Measurements from ENCODE around the gene NRG2. TPM values are rescaled to one million over a fixed set of nuclear protein-coding genes. Genes with fewer than 3 reads are reported as not detected.

Gene NRG2
- total RNA-seq, 1 experiment from 2014 or later: not detected

DNA sequence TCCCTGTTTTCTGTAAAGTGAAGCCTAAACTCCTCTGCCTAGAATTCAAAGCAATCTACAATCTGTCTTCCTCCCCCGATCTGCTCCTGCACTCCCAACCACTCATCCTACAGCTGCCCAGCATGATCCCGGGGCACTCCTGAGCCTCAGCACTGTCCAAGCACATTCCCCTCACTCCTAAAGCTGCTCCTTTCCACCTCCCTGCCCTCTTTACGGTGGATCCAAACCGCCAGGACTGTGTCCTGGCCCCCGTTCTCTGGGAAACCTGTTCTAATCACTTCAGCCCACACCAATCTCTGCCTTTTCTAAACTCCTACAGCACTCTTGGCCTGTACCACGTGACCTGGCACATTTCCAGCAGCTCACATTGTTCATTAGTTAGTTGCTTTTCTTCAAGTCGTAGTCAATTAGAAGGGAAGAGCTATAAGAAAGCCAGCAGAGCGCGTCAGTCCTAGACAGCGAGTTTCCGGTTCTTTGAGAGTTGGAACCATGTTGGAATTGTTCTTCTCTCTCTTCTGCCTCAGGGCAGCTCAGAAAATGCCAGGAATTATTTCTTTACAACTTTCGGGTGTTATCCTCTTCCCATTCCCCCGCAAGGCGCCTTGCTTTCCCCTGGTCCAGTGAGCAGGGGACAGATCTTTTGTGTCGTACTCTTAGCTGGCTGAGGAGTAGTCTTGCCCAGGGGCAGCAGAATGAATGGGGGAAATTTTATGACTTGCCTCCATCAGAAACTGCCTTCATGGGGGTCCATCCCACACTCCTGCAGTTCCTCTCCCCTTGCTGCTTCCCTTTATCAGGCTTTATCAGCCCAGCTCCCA is 60.7 kb downstream of the NRG2 start:
- no peak overlapping the region for H3K4me3 ChIP-seq (ENCODE audit: low read length)
- no peak overlapping the region for H3K4me2 ChIP-seq (ENCODE audit: low read depth, low read length, poor library complexity, severe bottlenecking)
- H3K9me2 ChIP-seq (replicated peaks; ENCODE audit: insufficient read depth, low read length): no peaks in the 10 kb centered on the region
- H3K4me1 ChIP-seq (ENCODE audit: low read length): no peaks in the 10 kb centered on the region
- H4K20me1 ChIP-seq (ENCODE audit: insufficient read depth, low read depth, low read length): no peaks in the 10 kb centered on the region
- no peaks in the 10 kb centered on the region for H3K79me2 ChIP-seq (ENCODE audit: low read length)
- H3K27ac ChIP-seq (ENCODE audit: low read length): no peak overlapping the region
- H3K36me3 ChIP-seq (ENCODE audit: insufficient read depth, low read length): no peaks in the 10 kb centered on the region
- no peak for DNase-seq
- no peaks in the 10 kb centered on the region for H3K27me3 ChIP-seq (ENCODE audit: low read length)
- H3K9me3 ChIP-seq (ENCODE audit: low read length): no peaks in the 10 kb centered on the region
- no peak overlapping the region for H2AFZ ChIP-seq (ENCODE audit: low read length)
- no peak overlapping the region for H3K9ac ChIP-seq (ENCODE audit: low read length)

GRCh38 chr5:139980765-139981164 is 62.3 kb downstream of the NRG2 start:
- Histone ChIP-seq H3K4me1 (ENCODE audit: low read length) (no peaks in the 10 kb centered on the region), H3K27ac (ENCODE audit: low read length) (no peak overlapping the region), H3K27me3 (ENCODE audit: low read length) (no peaks in the 10 kb centered on the region), H3K9me3 (ENCODE audit: low read length) (no peaks in the 10 kb centered on the region), H3K4me2 (ENCODE audit: low read depth, low read length, poor library complexity, severe bottlenecking) (no peak overlapping the region), H3K36me3 (ENCODE audit: insufficient read depth, low read length) (no peaks in the 10 kb centered on the region), H3K4me3 (ENCODE audit: low read length) (no peak overlapping the region), H3K79me2 (ENCODE audit: low read length) (no peaks in the 10 kb centered on the region), H3K9ac (ENCODE audit: low read length) (no peak overlapping the region), H3K9me2 (replicated peaks; ENCODE audit: insufficient read depth, low read length) (no peaks in the 10 kb centered on the region), H4K20me1 (ENCODE audit: insufficient read depth, low read depth, low read length) (no peaks in the 10 kb centered on the region), H2AFZ (ENCODE audit: low read length) (no peak overlapping the region)
- no peak for DNase-seq

GRCh38 chr5:139979943-139980342 is 63.2 kb downstream of the NRG2 start:
- H4K20me1 ChIP-seq (ENCODE audit: insufficient read depth, low read depth, low read length): no peaks in the 10 kb centered on the region
- H3K27me3 ChIP-seq (ENCODE audit: low read length): no peaks in the 10 kb centered on the region
- no peak overlapping the region for H3K27ac ChIP-seq (ENCODE audit: low read length)
- no peak for DNase-seq
- H3K9me2 ChIP-seq (replicated peaks; ENCODE audit: insufficient read depth, low read length): no peaks in the 10 kb centered on the region
- no peak overlapping the region for H3K9ac ChIP-seq (ENCODE audit: low read length)
- H3K36me3 ChIP-seq (ENCODE audit: insufficient read depth, low read length): no peaks in the 10 kb centered on the region
- H3K4me1 ChIP-seq (ENCODE audit: low read length): no peaks in the 10 kb centered on the region
- no peak overlapping the region for H3K4me2 ChIP-seq (ENCODE audit: low read depth, low read length, poor library complexity, severe bottlenecking)
- H3K9me3 ChIP-seq (ENCODE audit: low read length): no peaks in the 10 kb centered on the region
- H2AFZ ChIP-seq (ENCODE audit: low read length): no peak overlapping the region
- no peak overlapping the region for H3K4me3 ChIP-seq (ENCODE audit: low read length)
- H3K79me2 ChIP-seq (ENCODE audit: low read length): no peaks in the 10 kb centered on the region

GRCh38 chr5:139979518-139979917 is 63.6 kb downstream of the NRG2 start:
- Histone ChIP-seq H3K27me3 (ENCODE audit: low read length) (no peaks in the 10 kb centered on the region), H3K36me3 (ENCODE audit: insufficient read depth, low read length) (no peaks in the 10 kb centered on the region), H4K20me1 (ENCODE audit: insufficient read depth, low read depth, low read length) (no peaks in the 10 kb centered on the region), H2AFZ (ENCODE audit: low read length) (no peak overlapping the region), H3K9me2 (replicated peaks; ENCODE audit: insufficient read depth, low read length) (no peaks in the 10 kb centered on the region), H3K27ac (ENCODE audit: low read length) (no peak overlapping the region), H3K4me2 (ENCODE audit: low read depth, low read length, poor library complexity, severe bottlenecking) (no peak overlapping the region), H3K79me2 (ENCODE audit: low read length) (no peaks in the 10 kb centered on the region), H3K4me1 (ENCODE audit: low read length) (no peaks in the 10 kb centered on the region), H3K9ac (ENCODE audit: low read length) (no peak overlapping the region), H3K4me3 (ENCODE audit: low read length) (no peak overlapping the region), H3K9me3 (ENCODE audit: low read length) (no peaks in the 10 kb centered on the region)
- no peak for DNase-seq

DNA sequence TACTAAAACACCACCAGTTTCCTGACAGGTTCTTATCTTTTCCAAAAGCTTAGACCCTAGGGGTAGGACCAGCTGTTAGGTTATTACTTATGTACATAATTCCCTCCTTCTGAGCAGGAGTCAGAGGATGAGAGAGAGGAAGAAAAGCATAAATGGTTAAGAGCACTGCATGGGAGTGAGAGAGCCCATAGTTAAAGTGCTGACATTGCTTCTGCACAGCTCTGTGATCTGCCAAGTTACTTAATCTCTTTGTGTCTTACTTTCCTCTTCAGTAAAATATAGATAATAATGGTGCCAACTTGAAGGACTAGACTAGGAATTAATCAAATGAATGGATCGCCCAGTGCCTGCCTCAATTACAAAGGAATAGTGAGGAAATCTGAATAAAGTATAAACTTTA is 66.4 kb downstream of the NRG2 start:
- Histone ChIP-seq H3K36me3 (ENCODE audit: insufficient read depth, low read length) (no peaks in the 10 kb centered on the region), H3K79me2 (ENCODE audit: low read length) (no peaks in the 10 kb centered on the region), H3K27ac (ENCODE audit: low read length) (no peak overlapping the region), H3K9me3 (ENCODE audit: low read length) (no peaks in the 10 kb centered on the region), H3K4me1 (ENCODE audit: low read length) (no peaks in the 10 kb centered on the region), H3K4me2 (ENCODE audit: low read depth, low read length, poor library complexity, severe bottlenecking) (no peak overlapping the region), H3K9me2 (replicated peaks; ENCODE audit: insufficient read depth, low read length) (no peaks in the 10 kb centered on the region), H2AFZ (ENCODE audit: low read length) (no peak overlapping the region), H3K9ac (ENCODE audit: low read length) (no peak overlapping the region), H3K27me3 (ENCODE audit: low read length) (no peaks in the 10 kb centered on the region), H3K4me3 (ENCODE audit: low read length) (no peak overlapping the region), H4K20me1 (ENCODE audit: insufficient read depth, low read depth, low read length) (no peaks in the 10 kb centered on the region)
- DNase-seq: no peak

GRCh38 chr5:139975942-139976341 is 67.2 kb downstream of the NRG2 start:
- Histone ChIP-seq H3K36me3 (ENCODE audit: insufficient read depth, low read length) (no peaks in the 10 kb centered on the region), H3K79me2 (ENCODE audit: low read length) (no peaks in the 10 kb centered on the region), H3K4me2 (ENCODE audit: low read depth, low read length, poor library complexity, severe bottlenecking) (no peak overlapping the region), H3K9me2 (replicated peaks; ENCODE audit: insufficient read depth, low read length) (no peaks in the 10 kb centered on the region), H3K4me3 (ENCODE audit: low read length) (no peak overlapping the region), H2AFZ (ENCODE audit: low read length) (no peak overlapping the region), H3K9ac (ENCODE audit: low read length) (no peak overlapping the region), H3K4me1 (ENCODE audit: low read length) (no peaks in the 10 kb centered on the region), H3K27ac (ENCODE audit: low read length) (no peak overlapping the region), H3K9me3 (ENCODE audit: low read length) (no peaks in the 10 kb centered on the region), H4K20me1 (ENCODE audit: insufficient read depth, low read depth, low read length) (no peaks in the 10 kb centered on the region), H3K27me3 (ENCODE audit: low read length) (no peaks in the 10 kb centered on the region)
- DNase-seq: no peak

DNA sequence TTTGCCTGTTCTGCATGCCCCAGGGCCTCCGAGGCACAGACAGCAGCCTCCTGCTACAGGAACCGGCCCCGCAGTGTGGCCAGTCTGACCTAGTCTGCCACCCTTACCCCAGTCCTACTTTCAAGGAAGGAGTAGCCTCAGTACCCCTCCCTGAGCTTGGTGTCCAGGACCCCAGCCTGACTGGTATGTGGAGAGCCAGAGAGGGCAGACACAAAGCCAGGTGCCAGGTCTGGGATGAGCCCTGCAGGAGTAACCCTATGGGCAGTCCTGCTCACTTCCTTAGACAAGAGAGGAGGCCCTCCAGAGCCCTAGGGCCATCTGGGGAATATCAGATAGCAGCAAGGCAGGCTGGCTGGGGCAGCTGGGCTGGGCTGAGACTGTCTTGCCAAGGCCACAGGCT is 67.8 kb downstream of the NRG2 start:
- Histone ChIP-seq H3K27ac (ENCODE audit: low read length) (no peak overlapping the region), H3K9me2 (replicated peaks; ENCODE audit: insufficient read depth, low read length) (no peaks in the 10 kb centered on the region), H3K4me2 (ENCODE audit: low read depth, low read length, poor library complexity, severe bottlenecking) (no peak overlapping the region), H4K20me1 (ENCODE audit: insufficient read depth, low read depth, low read length) (no peaks in the 10 kb centered on the region), H3K4me3 (ENCODE audit: low read length) (no peak overlapping the region), H3K9ac (ENCODE audit: low read length) (no peak overlapping the region), H3K4me1 (ENCODE audit: low read length) (no peaks in the 10 kb centered on the region), H3K79me2 (ENCODE audit: low read length) (no peaks in the 10 kb centered on the region), H3K27me3 (ENCODE audit: low read length) (no peaks in the 10 kb centered on the region), H3K9me3 (ENCODE audit: low read length) (no peaks in the 10 kb centered on the region), H3K36me3 (ENCODE audit: insufficient read depth, low read length) (no peaks in the 10 kb centered on the region), H2AFZ (ENCODE audit: low read length) (no peak overlapping the region)
- no peak for DNase-seq

- H3K27me3 ChIP-seq (ENCODE audit: low read length): no peaks in the 10 kb centered on the region
- no peaks in the 10 kb centered on the region for H3K79me2 ChIP-seq (ENCODE audit: low read length)
- H3K27ac ChIP-seq (ENCODE audit: low read length): no peak overlapping the region
- no peaks in the 10 kb centered on the region for H3K4me1 ChIP-seq (ENCODE audit: low read length)
- DNase-seq: peak; percentile 50
- no peak overlapping the region for H3K4me2 ChIP-seq (ENCODE audit: low read depth, low read length, poor library complexity, severe bottlenecking)
- H3K36me3 ChIP-seq (ENCODE audit: insufficient read depth, low read length): no peaks in the 10 kb centered on the region
- no peak overlapping the region for H2AFZ ChIP-seq (ENCODE audit: low read length)
- no peaks in the 10 kb centered on the region for H3K9me2 ChIP-seq (replicated peaks; ENCODE audit: insufficient read depth, low read length)
- H4K20me1 ChIP-seq (ENCODE audit: insufficient read depth, low read depth, low read length): no peaks in the 10 kb centered on the region
- no peak overlapping the region for H3K4me3 ChIP-seq (ENCODE audit: low read length)
- no peaks in the 10 kb centered on the region for H3K9me3 ChIP-seq (ENCODE audit: low read length)
- no peak overlapping the region for H3K9ac ChIP-seq (ENCODE audit: low read length)
These were observed 68.4 kb downstream of the NRG2 start for GRCh38 chr5:139974661-139975060.
